Natural killer cell (primary cell): Measurements from ENCODE around the gene KIAA0232. TPM values are rescaled to one million over a fixed set of nuclear protein-coding genes. Genes with fewer than 3 reads are reported as not detected.

Source experiments
- ATAC-seq, 3 donors: fragments of 150-1000 bp in 2 of 3; fragments of 200-7000 bp in 1 of 3; cut with Tn5 transposase; 1 replicate in 1 of 3; 2 replicates in 2 of 3; pipeline ENCODE4 v1.10.0; 2021; ENCODE audit warnings: mild to moderate bottlenecking in 2 of 3, moderate library complexity in 2 of 3
- DNase-seq, 2 donors: peaks; one replicate each; pipeline versions ENCODE4 v3.0.0 to v3.0.0-alpha.2; 2013 to 2021; ENCODE audit warnings: mixed read lengths in 1 of 2
- H3K27ac ChIP-seq: one replicate; pipeline ENCODE4 v1.5.1; 2013; ENCODE audit warnings: mild to moderate bottlenecking, low read length
- H3K27me3 ChIP-seq: one replicate; pipeline ENCODE4 v1.6.1; 2013; ENCODE audit warnings: low read length; ENCODE audit not compliant: control insufficient read depth, insufficient read depth
- H3K36me3 ChIP-seq: one replicate; pipeline ENCODE4 v1.6.1; 2013; ENCODE audit warnings: low read length; ENCODE audit not compliant: control insufficient read depth, insufficient read depth
- H3K4me1 ChIP-seq: one replicate; pipeline ENCODE4 v1.6.1; 2013; ENCODE audit warnings: low read length; ENCODE audit not compliant: control insufficient read depth, insufficient read depth
- H3K4me3 ChIP-seq: one replicate; pipeline ENCODE4 v1.5.1; 2013; ENCODE audit warnings: low read length
- H3K9me3 ChIP-seq: one replicate; pipeline ENCODE4 v1.6.1; 2013; ENCODE audit warnings: low read length; ENCODE audit not compliant: control insufficient read depth, insufficient read depth
- H3K27ac Mint-ChIP-seq, 2 donors: one replicate each; pipeline ENCODE4 v1.8.0; 2022; ENCODE audit warnings: mild to moderate bottlenecking in 2 of 2, mixed read lengths in 2 of 2, moderate library complexity in 1 of 2
- H3K27me3 Mint-ChIP-seq, 2 donors: one replicate each; pipeline ENCODE4 v1.8.0; 2022; ENCODE audit warnings: low read depth in 2 of 2, mixed read lengths in 2 of 2
- H3K36me3 Mint-ChIP-seq: one replicate; pipeline ENCODE4 v1.8.0; 2022; ENCODE audit warnings: mixed read lengths
- H3K4me1 Mint-ChIP-seq, 2 donors: one replicate each; pipeline ENCODE4 v1.8.0; 2022; ENCODE audit warnings: mixed read lengths in 2 of 2
- H3K4me3 Mint-ChIP-seq: one replicate; pipeline ENCODE4 v1.8.0; 2022; ENCODE audit warnings: mild to moderate bottlenecking, moderate library complexity, mixed read lengths
- H3K9me3 Mint-ChIP-seq, 2 donors: one replicate each; pipeline ENCODE4 v1.8.0; 2022; ENCODE audit warnings: mixed read lengths in 2 of 2
- WGBS: methylation state at CpG from one replicate; pipeline ENCODE4 v1.1.7; 2013; ENCODE audit warnings: missing lambda C conversion rate; ENCODE audit not compliant: insufficient coverage; 5-methylcytosine and 5-hydroxymethylcytosine counted together
- intact Hi-C: fragments of 100-400 bp; cut with micrococcal nuclease; formaldehyde crosslinking; loops from one replicate; pipeline ENCODE4 v1.14.2; 2022
- total RNA-seq, 4 donors: library from RNA; stranded (reverse); fragments of 120-200 nt in 1 of 4; gene quantifications; one replicate each; pipeline versions ENCODE4 v1.2.3 to v1.2.4, GENCODE V29; 2013 to 2022
- TF ChIP-seq, protein P1 (sequence below): fragments of 200-600 bp; IDR thresholded peaks from one replicate; pipeline ENCODE4 v1.8.0; 2022; ENCODE audit warnings: antibody characterized with exemption

Gene KIAA0232
- total RNA-seq, 3 donors from 2014 or later (not counting 1 experiment from before 2014, with no cell fraction given), result 24.7 to 30.3 (median 28.6) TPM

DNA sequence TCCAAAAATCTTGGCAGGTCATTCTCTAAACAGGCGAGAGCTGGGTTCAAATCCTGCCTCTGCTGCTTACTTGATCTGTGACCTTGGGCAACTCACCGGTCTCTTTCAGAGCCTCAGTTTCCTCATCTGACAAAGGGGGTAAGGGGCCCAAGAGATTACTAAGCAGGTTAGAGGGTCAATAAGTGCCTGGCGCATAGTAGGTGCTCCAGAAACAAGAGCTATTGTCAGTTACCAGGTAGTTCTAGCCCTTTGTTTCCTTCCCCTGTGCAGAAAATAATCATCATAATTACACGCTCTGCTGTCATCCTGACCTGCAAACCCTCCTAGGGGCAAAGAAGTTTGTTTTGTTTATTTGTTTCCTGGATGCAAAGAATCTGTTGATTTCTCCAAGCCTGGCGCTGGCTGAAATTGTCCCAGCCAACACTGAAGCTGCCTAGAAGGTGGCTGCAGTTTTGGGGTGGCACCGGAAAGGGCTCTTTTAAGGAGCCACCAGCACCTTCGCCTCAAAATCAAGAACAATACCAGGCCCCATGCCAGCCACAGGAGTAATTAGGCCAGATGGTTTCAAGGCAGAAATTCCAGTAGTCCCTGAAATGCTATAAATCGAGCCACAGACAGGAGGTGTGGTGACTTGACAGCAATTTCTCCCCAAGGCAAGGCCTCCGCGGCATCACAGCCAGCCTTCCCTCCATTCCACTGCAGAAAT is 10.2 kb upstream of the KIAA0232 start:
- Mint-ChIP-seq H3K4me1 (peaks cover 15 to 21% of the 10 kb centered on the region in 2 donors), H3K27me3 (no peaks in the 10 kb centered on the region), H3K9me3 (no peaks in the 10 kb centered on the region), H3K4me3 (no peak overlapping the region), H3K36me3 (no peaks in the 10 kb centered on the region), H3K27ac (no peak overlapping the region)
- H3K9me3 ChIP-seq, result no peaks in the 10 kb centered on the region
- intact Hi-C loops, result no loop called here
- H3K27me3 ChIP-seq, result no peaks in the 10 kb centered on the region
- no peak overlapping the region for H3K27ac ChIP-seq
- WGBS, result 87% methylated on average over 9 of the region's 10 CpGs
- DNase-seq, result no peak
- H3K4me3 ChIP-seq, result no peak overlapping the region
- no peaks in the 10 kb centered on the region for H3K36me3 ChIP-seq
- ATAC-seq, result no peak
- H3K4me1 ChIP-seq, result peaks cover 8% of the 10 kb centered on the region
- TF ChIP-seq, protein P1, sequence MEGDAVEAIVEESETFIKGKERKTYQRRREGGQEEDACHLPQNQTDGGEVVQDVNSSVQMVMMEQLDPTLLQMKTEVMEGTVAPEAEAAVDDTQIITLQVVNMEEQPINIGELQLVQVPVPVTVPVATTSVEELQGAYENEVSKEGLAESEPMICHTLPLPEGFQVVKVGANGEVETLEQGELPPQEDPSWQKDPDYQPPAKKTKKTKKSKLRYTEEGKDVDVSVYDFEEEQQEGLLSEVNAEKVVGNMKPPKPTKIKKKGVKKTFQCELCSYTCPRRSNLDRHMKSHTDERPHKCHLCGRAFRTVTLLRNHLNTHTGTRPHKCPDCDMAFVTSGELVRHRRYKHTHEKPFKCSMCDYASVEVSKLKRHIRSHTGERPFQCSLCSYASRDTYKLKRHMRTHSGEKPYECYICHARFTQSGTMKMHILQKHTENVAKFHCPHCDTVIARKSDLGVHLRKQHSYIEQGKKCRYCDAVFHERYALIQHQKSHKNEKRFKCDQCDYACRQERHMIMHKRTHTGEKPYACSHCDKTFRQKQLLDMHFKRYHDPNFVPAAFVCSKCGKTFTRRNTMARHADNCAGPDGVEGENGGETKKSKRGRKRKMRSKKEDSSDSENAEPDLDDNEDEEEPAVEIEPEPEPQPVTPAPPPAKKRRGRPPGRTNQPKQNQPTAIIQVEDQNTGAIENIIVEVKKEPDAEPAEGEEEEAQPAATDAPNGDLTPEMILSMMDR, result no peak

DNA sequence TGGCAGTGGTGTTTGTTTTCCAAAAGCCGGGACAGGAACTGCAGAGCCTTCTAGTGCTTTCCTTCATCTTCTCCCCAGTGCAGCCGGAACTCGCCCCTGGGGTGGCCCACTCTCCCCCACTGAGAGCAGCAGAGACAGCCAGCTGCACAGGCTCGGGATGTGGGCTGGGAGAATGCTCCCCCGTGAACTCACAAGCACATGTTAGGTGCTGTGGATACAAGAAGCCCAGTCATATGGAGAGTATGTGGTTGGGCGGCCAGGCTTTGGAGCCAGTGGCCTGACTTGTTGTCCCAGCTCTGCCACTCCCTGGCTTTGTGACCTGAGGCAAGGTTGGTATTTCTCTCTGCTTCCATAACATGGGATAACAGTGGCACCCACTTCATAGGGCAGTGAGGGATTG is 9.4 kb upstream of the KIAA0232 start:
- no peaks in the 10 kb centered on the region for H3K36me3 ChIP-seq
- ATAC-seq (no peak), DNase-seq (no peak)
- TF ChIP-seq, protein P1, result no peak
- intact Hi-C loops, result no loop called here
- no peaks in the 10 kb centered on the region for H3K27me3 ChIP-seq
- Mint-ChIP-seq H3K4me3 (no peak overlapping the region), H3K27me3 (no peaks in the 10 kb centered on the region), H3K36me3 (no peaks in the 10 kb centered on the region), H3K4me1 (peaks cover 23 to 28% of the 10 kb centered on the region in 2 donors), H3K27ac (no peak overlapping the region), H3K9me3 (no peaks in the 10 kb centered on the region)
- WGBS, result 90% methylated on average over 6 of the region's 6 CpGs
- H3K4me3 ChIP-seq, result no peak overlapping the region
- peaks cover 16% of the 10 kb centered on the region for H3K4me1 ChIP-seq
- H3K9me3 ChIP-seq, result no peaks in the 10 kb centered on the region
- H3K27ac ChIP-seq, result no peak overlapping the region

DNA sequence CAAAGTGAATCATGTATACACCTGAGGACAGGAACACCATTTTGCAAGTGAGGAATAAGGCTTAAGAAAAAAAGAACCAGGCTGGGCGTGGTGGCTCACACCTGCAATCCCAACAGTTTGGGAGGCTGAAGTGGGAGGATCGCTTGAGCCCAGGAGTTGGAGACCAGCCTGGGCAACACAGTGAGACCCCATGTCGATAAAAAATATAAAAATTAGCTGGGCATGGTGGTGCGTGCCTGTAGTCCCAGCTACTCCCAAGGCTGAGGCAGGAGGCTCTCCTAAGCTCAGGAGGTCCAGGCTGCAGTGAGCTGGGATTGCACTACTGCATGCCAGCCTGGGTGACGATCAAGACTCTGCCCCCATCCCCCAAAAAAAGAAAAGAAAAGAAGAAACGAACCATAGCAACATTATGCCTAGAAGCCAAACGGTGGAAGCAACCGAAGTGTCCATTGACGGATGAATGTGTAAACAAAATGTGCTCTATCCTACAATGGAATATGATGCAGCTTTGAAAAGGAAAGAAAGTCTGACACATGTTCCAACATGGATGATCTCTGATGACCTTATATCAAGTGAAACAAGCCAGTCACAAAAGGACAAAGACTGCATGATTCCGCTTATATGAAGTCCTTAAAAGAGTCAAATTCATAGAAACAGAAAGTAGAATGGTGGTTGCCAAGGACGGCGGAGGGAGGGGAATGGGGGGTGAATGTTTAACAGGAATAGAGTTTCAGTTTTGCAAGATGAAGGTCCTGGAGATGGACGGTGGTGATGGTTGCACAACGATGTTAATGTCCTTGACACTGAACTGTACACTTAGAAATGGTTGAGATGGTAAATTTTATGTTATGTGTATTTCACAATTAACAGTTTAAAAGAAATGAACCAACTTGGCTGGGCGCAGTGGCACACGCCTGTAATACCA is 8.6 kb upstream of the KIAA0232 start:
- 93% methylated on average over 15 of the region's 16 CpGs for WGBS
- H3K9me3 ChIP-seq, result no peaks in the 10 kb centered on the region
- Mint-ChIP-seq H3K4me1 (peaks cover 30 to 36% of the 10 kb centered on the region in 2 donors), H3K27ac (peak overlapping the region in 1 of 2 donors; percentile 30), H3K9me3 (no peaks in the 10 kb centered on the region), H3K4me3 (no peak overlapping the region), H3K36me3 (no peaks in the 10 kb centered on the region), H3K27me3 (no peaks in the 10 kb centered on the region)
- H3K27ac ChIP-seq, result no peak overlapping the region
- DNase-seq, result no peak
- TF ChIP-seq, protein P1, result no peak
- H3K4me1 ChIP-seq, result peaks cover 21% of the 10 kb centered on the region
- ATAC-seq, result no peak
- no peaks in the 10 kb centered on the region for H3K36me3 ChIP-seq
- intact Hi-C loops, result no loop called here
- H3K4me3 ChIP-seq, result no peak overlapping the region
- no peaks in the 10 kb centered on the region for H3K27me3 ChIP-seq
